ENCODE results near the gene FGGY.

FGGY gene

DNA sequence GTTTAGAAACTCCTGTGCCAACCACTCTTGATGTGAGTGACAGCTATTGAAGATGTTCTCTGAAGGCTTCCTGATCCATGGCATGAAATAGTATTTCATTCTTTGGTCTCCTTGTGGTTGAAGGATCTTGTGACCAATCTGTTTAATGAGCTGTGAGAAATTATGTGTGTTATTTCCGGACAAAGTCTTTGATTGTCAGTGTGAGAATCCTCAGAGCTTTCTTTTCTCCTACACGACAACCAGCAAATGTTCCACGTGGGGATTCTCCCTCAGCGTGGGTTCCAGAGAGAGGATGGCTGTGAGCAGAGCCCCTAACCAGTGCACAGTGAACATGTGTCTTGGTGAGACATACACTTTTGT, 472.8 kb downstream of the FGGY start:
- H3K36me3 ChIP-seq (ENCODE audit: insufficient read depth, low read depth, low read length): no peaks in the 10 kb centered on the region
- peaks cover 9% of the 10 kb centered on the region; the same call in 1 of the 2 replicates for H3K4me1 ChIP-seq (ENCODE audit: insufficient read depth, low read length)
- no peak overlapping the region for H3K9ac ChIP-seq (ENCODE audit: low read depth, low read length)
- no peak overlapping the region for H3K4me3 ChIP-seq (ENCODE audit: low read length)
- no peaks in the 10 kb centered on the region for H3K9me3 ChIP-seq (ENCODE audit: insufficient read depth, low read depth, low read length)
- no peak overlapping the region for H3K27ac ChIP-seq (ENCODE audit: low read length)
- H3K27me3 ChIP-seq (ENCODE audit: insufficient read depth, low read length): no peaks in the 10 kb centered on the region

DNA sequence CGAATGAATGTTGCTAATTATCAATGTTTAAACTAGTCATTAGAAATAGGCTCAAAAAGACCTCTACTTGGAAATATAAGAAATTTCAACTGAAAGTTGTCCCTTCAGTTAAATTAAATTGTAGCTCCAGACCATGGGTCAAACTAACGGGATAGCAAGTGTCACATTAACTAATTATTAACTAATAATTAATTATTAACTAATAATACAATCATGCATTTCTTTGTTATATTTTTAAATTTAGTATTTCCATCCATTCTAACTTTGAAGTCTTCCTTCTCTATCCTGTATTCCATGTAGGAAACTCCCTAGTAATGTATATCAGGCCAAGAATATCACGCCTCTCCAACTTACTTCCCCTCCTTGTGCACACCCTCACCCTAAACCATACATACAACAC, 474.5 kb downstream of the FGGY start:
- H3K9me3 ChIP-seq (ENCODE audit: insufficient read depth, low read depth, low read length): no peaks in the 10 kb centered on the region
- peaks cover 7% of the 10 kb centered on the region; the same call in 1 of the 2 replicates for H3K4me1 ChIP-seq (ENCODE audit: insufficient read depth, low read length)
- no peaks in the 10 kb centered on the region for H3K27me3 ChIP-seq (ENCODE audit: insufficient read depth, low read length)
- H3K27ac ChIP-seq (ENCODE audit: low read length): no peak overlapping the region
- H3K4me3 ChIP-seq (ENCODE audit: low read length): no peak overlapping the region
- no peaks in the 10 kb centered on the region for H3K36me3 ChIP-seq (ENCODE audit: insufficient read depth, low read depth, low read length)
- no peak overlapping the region for H3K9ac ChIP-seq (ENCODE audit: low read depth, low read length)

DNA sequence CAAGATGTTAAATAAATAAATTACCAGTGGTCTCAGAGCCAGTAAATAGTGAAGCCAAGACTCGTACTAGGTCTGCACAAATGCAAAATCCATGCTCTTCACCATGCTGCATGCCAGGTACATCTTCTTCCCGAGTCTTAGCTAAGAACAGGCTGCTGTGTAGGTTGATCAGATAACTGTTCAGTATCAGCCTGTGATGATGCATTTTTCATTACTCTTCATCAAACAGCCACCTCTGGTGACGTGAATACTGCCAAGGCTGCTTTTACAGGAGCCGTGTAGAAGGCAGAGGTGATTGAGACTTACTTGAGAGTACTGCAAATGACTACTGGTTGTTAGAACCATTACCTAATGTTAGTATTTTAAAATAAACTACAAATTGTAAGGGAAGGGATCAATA, 478.6 kb downstream of the FGGY start:
- H3K9ac ChIP-seq (ENCODE audit: low read depth, low read length): no peak overlapping the region
- no peak overlapping the region for H3K27ac ChIP-seq (ENCODE audit: low read length)
- H3K4me3 ChIP-seq (ENCODE audit: low read length): no peak overlapping the region
- H3K36me3 ChIP-seq (ENCODE audit: insufficient read depth, low read depth, low read length): no peaks in the 10 kb centered on the region
- H3K4me1 ChIP-seq (ENCODE audit: insufficient read depth, low read length): no peaks in the 10 kb centered on the region
- no peaks in the 10 kb centered on the region for H3K27me3 ChIP-seq (ENCODE audit: insufficient read depth, low read length)
- H3K9me3 ChIP-seq (ENCODE audit: insufficient read depth, low read depth, low read length): no peaks in the 10 kb centered on the region

DNA sequence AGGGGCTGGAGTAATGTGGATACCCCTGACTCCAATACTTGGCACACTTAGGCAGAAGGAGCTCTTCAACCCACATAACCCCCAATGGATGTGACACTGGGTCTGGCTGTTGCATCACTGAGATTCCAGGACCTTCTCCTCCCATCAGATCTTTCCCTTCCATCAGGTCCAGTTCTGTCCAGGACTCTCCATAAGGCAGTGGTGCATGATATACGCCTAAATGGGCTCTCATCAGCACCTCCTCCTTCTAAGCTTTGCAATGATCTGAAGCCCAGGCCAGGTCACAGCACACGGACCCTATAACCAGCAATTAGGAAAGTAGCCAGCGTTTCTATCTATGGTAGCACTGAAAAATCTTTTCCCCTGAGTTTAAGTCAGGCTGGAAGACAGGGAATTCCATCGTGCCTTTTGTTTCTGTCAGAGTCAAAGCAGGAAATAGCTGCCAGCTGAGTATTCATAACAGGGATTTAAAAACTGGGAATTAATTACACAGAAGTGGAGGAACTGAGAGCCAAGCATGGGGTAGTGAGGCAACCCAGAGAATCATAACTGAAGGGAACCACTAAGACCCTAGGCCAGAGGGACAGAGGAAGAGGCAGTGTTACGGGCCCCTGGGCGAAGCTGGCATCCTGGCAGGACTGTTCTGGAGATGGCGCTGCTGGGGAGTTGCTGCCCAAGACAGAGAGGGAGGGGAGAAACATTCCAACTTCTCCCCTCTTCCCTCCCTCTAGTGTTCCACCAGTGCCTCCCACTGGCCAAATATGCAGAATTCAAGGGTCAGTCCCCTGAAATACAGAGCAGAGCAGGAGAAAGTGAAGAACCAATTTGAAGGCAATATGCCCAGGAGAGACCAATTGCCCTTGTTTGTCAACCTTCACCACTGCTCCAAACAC, 480.3 kb downstream of the FGGY start:
- Histone ChIP-seq H3K27ac (ENCODE audit: low read length) (no peak overlapping the region), H3K4me3 (ENCODE audit: low read length) (no peak overlapping the region)

DNA sequence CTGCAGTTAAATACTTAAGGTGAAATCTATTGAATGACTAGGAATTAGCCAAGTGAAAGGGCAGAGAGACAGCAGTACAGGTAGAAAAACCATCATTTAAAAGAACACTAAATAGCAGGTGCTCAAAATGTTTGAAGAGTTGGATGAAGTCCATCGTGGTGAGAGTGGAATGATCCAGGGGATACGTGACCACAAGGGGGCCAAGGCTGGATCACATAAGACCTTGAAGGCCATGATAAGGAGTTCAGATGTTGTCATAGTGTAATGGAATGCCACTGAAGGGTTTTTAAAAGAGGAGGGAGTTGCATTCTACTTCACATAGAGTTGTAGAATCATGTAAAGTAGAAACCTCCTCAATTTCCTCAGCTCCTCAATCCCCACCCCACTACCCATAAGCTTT, 483.1 kb downstream of the FGGY start:
- Histone ChIP-seq H3K27me3 (ENCODE audit: insufficient read depth, low read length) (no peaks in the 10 kb centered on the region), H3K27ac (ENCODE audit: low read length) (no peak overlapping the region), H3K4me1 (ENCODE audit: insufficient read depth, low read length) (no peaks in the 10 kb centered on the region)

More for the DNA sequence above, 480.3 kb downstream of the FGGY start:
- H3K27me3 ChIP-seq (ENCODE audit: insufficient read depth, low read length): no peaks in the 10 kb centered on the region
- H3K4me1 ChIP-seq (ENCODE audit: insufficient read depth, low read length): no peaks in the 10 kb centered on the region
- H3K9me3 ChIP-seq (ENCODE audit: insufficient read depth, low read depth, low read length): no peaks in the 10 kb centered on the region
- H3K9ac ChIP-seq (ENCODE audit: low read depth, low read length): no peak overlapping the region
- no peaks in the 10 kb centered on the region for H3K36me3 ChIP-seq (ENCODE audit: insufficient read depth, low read depth, low read length)

DNA sequence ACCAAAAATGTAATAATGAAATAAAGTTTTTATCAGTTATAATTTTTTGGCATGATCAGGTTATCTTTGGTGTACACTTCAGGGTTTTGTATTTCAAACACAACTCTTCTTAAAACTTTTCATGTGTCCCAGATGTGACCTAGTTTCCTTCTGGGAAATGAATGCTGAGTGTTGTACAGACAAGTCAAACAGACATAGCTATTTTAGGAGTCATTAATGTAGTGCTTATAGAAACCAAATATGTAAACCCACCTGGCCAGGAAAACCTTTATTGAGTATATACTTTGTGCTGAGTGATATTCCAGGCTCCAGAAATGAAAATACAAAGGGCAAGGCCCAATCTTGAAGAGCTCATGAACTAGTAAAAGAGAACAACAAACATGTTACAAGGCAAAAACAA, 491.9 kb downstream of the FGGY start:
- H3K4me3 ChIP-seq (ENCODE audit: low read length): no peak overlapping the region
- H3K27me3 ChIP-seq (ENCODE audit: insufficient read depth, low read length): no peaks in the 10 kb centered on the region
- no peak overlapping the region for H3K9ac ChIP-seq (ENCODE audit: low read depth, low read length)
- no peaks in the 10 kb centered on the region for H3K4me1 ChIP-seq (ENCODE audit: insufficient read depth, low read length)
- no peak overlapping the region for H3K27ac ChIP-seq (ENCODE audit: low read length)
- peaks cover 8% of the 10 kb centered on the region for H3K9me3 ChIP-seq (ENCODE audit: insufficient read depth, low read depth, low read length)
- no peaks in the 10 kb centered on the region for H3K36me3 ChIP-seq (ENCODE audit: insufficient read depth, low read depth, low read length)

More for the DNA sequence above, 483.1 kb downstream of the FGGY start:
- no peak overlapping the region for H3K9ac ChIP-seq (ENCODE audit: low read depth, low read length)
- H3K4me3 ChIP-seq (ENCODE audit: low read length): no peak overlapping the region
- H3K9me3 ChIP-seq (ENCODE audit: insufficient read depth, low read depth, low read length): no peaks in the 10 kb centered on the region
- no peaks in the 10 kb centered on the region for H3K36me3 ChIP-seq (ENCODE audit: insufficient read depth, low read depth, low read length)

DNA sequence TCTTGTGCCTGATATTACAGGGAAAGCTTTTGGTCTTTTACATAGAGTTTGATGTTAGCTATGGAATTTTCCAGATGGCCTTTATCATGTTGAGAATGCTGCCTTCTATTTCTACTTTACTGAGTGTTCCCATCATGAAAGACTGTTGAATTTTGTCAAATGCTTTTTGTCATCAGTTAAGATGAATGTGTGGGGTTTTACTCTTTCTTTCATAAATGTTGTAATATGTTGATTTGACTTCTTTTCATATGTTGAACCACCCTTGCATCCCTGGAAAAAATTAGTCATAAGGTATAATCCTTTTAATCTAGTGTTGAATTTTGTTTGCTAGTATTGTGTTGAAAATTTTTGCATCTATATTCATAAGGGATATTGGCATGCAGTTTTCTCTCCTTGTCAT, 501.7 kb downstream of the FGGY start:
- Histone ChIP-seq H3K27me3 (ENCODE audit: insufficient read depth, low read length) (no peaks in the 10 kb centered on the region), H3K27ac (ENCODE audit: low read length) (no peak overlapping the region), H3K4me1 (ENCODE audit: insufficient read depth, low read length) (no peaks in the 10 kb centered on the region), H3K36me3 (ENCODE audit: insufficient read depth, low read depth, low read length) (no peaks in the 10 kb centered on the region), H3K4me3 (ENCODE audit: low read length) (no peak overlapping the region), H3K9ac (ENCODE audit: low read depth, low read length) (no peak overlapping the region), H3K9me3 (ENCODE audit: insufficient read depth, low read depth, low read length) (no peaks in the 10 kb centered on the region)

DNA sequence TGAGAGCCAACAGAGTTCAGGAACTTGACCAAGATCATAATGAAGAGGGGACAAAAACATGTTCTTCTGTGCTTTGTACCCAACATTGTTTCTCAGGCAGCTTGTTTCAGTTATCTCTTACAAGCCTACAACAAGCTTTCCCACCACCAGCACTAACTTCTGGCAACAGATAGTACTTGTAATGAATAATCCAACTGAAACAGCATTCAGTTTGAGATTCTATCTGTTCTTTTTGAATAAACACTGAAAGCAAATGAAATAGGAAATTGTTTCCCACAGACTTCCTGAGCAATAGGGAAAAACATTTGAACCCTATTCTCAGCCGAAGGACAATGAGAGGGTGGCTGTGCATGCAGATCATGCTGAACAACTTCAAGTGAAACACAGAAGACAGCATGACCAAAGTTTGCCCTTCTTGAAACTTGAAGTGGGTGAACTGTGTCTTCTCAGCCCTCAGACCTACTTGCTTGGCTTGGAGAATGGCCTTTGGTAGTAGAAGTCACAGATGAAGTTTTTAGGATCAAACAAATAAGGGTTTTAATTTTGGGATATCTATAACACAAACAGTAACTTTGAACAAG, 506.7 kb downstream of the FGGY start:
- Histone ChIP-seq H3K9ac (ENCODE audit: low read depth, low read length) (no peak overlapping the region), H3K4me1 (ENCODE audit: insufficient read depth, low read length) (no peaks in the 10 kb centered on the region), H3K9me3 (ENCODE audit: insufficient read depth, low read depth, low read length) (no peaks in the 10 kb centered on the region)

DNA sequence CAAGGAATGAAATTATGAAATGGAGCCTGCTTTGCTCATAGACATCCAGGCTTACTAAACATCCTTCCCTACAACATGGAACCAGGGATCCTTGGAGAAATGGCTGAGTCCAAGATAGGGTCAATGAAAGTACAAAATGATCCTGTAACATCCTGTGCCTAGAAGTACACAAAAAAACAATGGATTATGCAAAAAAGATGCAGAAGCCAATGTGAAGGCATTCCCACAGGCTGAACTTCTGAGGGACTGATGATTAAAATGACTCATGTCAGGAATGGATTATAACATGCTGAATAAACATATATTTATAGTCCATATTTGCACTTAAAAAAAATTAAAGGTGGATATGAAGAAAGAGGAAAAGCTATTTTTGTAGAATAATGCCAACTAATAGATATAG, 507.4 kb downstream of the FGGY start:
- Histone ChIP-seq H3K36me3 (ENCODE audit: insufficient read depth, low read depth, low read length) (no peaks in the 10 kb centered on the region), H3K27ac (ENCODE audit: low read length) (no peak overlapping the region), H3K4me3 (ENCODE audit: low read length) (no peak overlapping the region), H3K9ac (ENCODE audit: low read depth, low read length) (no peak overlapping the region), H3K9me3 (ENCODE audit: insufficient read depth, low read depth, low read length) (no peaks in the 10 kb centered on the region), H3K4me1 (ENCODE audit: insufficient read depth, low read length) (no peaks in the 10 kb centered on the region), H3K27me3 (ENCODE audit: insufficient read depth, low read length) (no peaks in the 10 kb centered on the region; the same call in 1 of the 2 replicates)

More for the DNA sequence above, 506.7 kb downstream of the FGGY start:
- Histone ChIP-seq H3K27ac (ENCODE audit: low read length) (no peak overlapping the region), H3K27me3 (ENCODE audit: insufficient read depth, low read length) (no peaks in the 10 kb centered on the region; the same call in 1 of the 2 replicates), H3K4me3 (ENCODE audit: low read length) (no peak overlapping the region), H3K36me3 (ENCODE audit: insufficient read depth, low read depth, low read length) (no peaks in the 10 kb centered on the region)

DNA sequence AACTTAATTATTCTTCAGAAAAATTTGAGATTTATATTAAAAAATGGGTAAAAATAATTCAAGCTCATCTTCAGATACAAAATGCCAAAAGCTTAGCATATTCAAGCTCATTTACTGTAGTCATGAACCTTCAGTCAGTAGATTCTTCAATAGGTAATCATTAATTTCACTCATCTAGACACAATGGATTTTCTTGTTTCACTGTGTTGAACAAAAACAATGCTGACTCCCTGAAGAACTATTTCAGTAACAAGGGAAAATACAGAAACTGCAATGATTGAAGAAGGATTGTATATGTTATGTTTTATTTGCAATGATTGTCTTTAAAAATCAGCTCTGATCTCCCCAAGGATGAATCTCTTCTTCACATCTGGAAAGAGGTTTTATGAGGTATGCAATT, 508.7 kb downstream of the FGGY start:
- Histone ChIP-seq H3K27ac (ENCODE audit: low read length) (no peak overlapping the region), H3K4me3 (ENCODE audit: low read length) (no peak overlapping the region), H3K27me3 (ENCODE audit: insufficient read depth, low read length) (no peaks in the 10 kb centered on the region; the same call in 1 of the 2 replicates), H3K9ac (ENCODE audit: low read depth, low read length) (no peak overlapping the region), H3K36me3 (ENCODE audit: insufficient read depth, low read depth, low read length) (no peaks in the 10 kb centered on the region), H3K9me3 (ENCODE audit: insufficient read depth, low read depth, low read length) (no peaks in the 10 kb centered on the region), H3K4me1 (ENCODE audit: insufficient read depth, low read length) (no peaks in the 10 kb centered on the region)

Data from iPS-20b (cell line).